ENCODE data around the gene FCN3. TPM values are rescaled to one million over a fixed set of nuclear protein-coding genes. Genes with fewer than 3 reads are reported as not detected.

FCN3 gene
- total RNA-seq, 1 experiment from 2014 or later = 0.22 TPM

DNA sequence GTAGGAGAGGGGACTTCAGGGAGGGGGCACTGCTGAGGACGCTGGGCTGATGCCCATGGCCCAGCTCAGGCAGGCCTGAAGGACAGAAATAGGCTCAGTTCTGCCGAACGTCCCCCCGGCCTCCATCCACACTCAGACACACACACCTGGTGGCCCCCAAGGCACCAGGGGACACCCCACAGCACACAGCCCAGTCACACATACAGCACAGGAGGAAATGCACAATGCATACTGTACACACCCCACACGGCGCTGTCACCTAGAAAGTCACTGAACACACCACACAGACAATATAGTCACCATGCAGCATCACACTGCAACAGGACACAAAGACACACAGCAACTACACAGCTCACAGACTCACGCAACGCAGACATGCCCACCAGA, 32.2 kb downstream of the FCN3 start:
- Histone ChIP-seq H2BK15ac (ENCODE audit: low read depth, low read length) (no peak overlapping the region), H2AK5ac (ENCODE audit: insufficient read length, low read length) (no peak overlapping the region), H3K27ac (ENCODE audit: insufficient read length, low read depth, low read length) (no peak overlapping the region), H3K79me2 (ENCODE audit: insufficient read depth, low read length) (no peaks in the 10 kb centered on the region), H3K14ac (ENCODE audit: insufficient read depth, low read length) (no peak overlapping the region), H2AFZ (ENCODE audit: low read length) (no peak overlapping the region), H2BK120ac (ENCODE audit: low read depth, low read length, poor library complexity, severe bottlenecking) (no peak overlapping the region), H3K4ac (ENCODE audit: low read depth, low read length) (no peak overlapping the region), H4K5ac (ENCODE audit: insufficient read length, low read depth, low read length) (no peak overlapping the region), H3K23ac (ENCODE audit: insufficient read length, low read depth, low read length) (no peak overlapping the region), H3K4me1 (ENCODE audit: insufficient read depth, low read length) (no peaks in the 10 kb centered on the region; the same call in 1 of the 2 replicates), H4K91ac (ENCODE audit: insufficient read length, low read depth, low read length) (no peak overlapping the region), H4K8ac (replicated peaks; ENCODE audit: insufficient read length, low read depth, low read length) (no peak overlapping the region), H3K27me3 (ENCODE audit: insufficient read depth, low read length) (no peaks in the 10 kb centered on the region), H3K56ac (ENCODE audit: insufficient read length, low read depth, low read length) (no peak overlapping the region), H2BK5ac (ENCODE audit: insufficient read length, low read length) (no peak overlapping the region), H3K4me2 (ENCODE audit: insufficient read depth, insufficient read length, low read length) (peak overlapping the region; percentile 14), H4K20me1 (ENCODE audit: control insufficient read depth, insufficient read depth, insufficient read length) (no peaks in the 10 kb centered on the region), H3K18ac (ENCODE audit: insufficient read length, low read depth, low read length) (no peak overlapping the region), H3K79me1 (ENCODE audit: insufficient read depth, low read depth, low read length, poor library complexity, severe bottlenecking) (no peaks in the 10 kb centered on the region), H3K23me2 (ENCODE audit: insufficient read length, low read depth, low read length, poor library complexity, severe bottlenecking) (no peaks in the 10 kb centered on the region), H2BK20ac (ENCODE audit: low read depth, low read length, poor library complexity, severe bottlenecking) (no peak overlapping the region), H2BK12ac (ENCODE audit: insufficient read length, low read depth, low read length) (no peak overlapping the region), H3K9ac (ENCODE audit: extremely low read depth, insufficient read length, low read length) (no peak overlapping the region), H3K9me3 (ENCODE audit: control insufficient read depth, low read depth, low read length) (no peaks in the 10 kb centered on the region), H3T11ph (ENCODE audit: low read length) (no peak overlapping the region)
- TF ChIP-seq, protein P1, sequence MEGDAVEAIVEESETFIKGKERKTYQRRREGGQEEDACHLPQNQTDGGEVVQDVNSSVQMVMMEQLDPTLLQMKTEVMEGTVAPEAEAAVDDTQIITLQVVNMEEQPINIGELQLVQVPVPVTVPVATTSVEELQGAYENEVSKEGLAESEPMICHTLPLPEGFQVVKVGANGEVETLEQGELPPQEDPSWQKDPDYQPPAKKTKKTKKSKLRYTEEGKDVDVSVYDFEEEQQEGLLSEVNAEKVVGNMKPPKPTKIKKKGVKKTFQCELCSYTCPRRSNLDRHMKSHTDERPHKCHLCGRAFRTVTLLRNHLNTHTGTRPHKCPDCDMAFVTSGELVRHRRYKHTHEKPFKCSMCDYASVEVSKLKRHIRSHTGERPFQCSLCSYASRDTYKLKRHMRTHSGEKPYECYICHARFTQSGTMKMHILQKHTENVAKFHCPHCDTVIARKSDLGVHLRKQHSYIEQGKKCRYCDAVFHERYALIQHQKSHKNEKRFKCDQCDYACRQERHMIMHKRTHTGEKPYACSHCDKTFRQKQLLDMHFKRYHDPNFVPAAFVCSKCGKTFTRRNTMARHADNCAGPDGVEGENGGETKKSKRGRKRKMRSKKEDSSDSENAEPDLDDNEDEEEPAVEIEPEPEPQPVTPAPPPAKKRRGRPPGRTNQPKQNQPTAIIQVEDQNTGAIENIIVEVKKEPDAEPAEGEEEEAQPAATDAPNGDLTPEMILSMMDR (conservative IDR thresholded peaks at IDR 0.05) = no peak
- DNase-seq = no peak
- H3K9me3 Mint-ChIP-seq = no peaks in the 10 kb centered on the region
- peak overlapping the region; percentile 58 to 71 for H3K4me3 Mint-ChIP-seq
- 0 out of 7 replicates have a peak overlapping the region, but pooled peaks of 1 of the 3 experiments have one; percentile 2 for H3K27ac Mint-ChIP-seq
- no CpG with 5 or more reads among the region's 8 CpGs for WGBS (ENCODE audit: extremely low coverage, insufficient read length, low lambda C conversion rate)
- H3K27me3 Mint-ChIP-seq (ENCODE audit: low read depth) = peaks cover 2% of the 10 kb centered on the region
- H3K36me3 Mint-ChIP-seq (ENCODE audit: insufficient read depth in 1 of 3, low read depth in 3 of 3) = peaks cover 5 to 17% (median 11%) of the 10 kb centered on the region in 3 experiments; a peak in 5 of 7 replicates
- H3K4me1 Mint-ChIP-seq = peaks cover 42 to 47% of the 10 kb centered on the region in 2 experiments

Data from H9 (cell line).